Jurkat, Clone E6-1 (cell line): Measurements from ENCODE around the gene GPR31. TPM values are rescaled to one million over a fixed set of nuclear protein-coding genes. Genes with fewer than 3 reads are reported as not detected.
"Not testable (repeated sequence)": the region's sequence is repeated elsewhere in the genome, so short reads cannot be mapped to it uniquely, and the experiment has no call there.

Experiments
- DNase-seq: peaks from one replicate; pipeline ENCODE4 v3.0.0-alpha.2; 2011; ENCODE audit warnings: low read depth, low spot score
- H3K4me3 ChIP-seq: 2 replicates; pipeline ENCODE4 v1.5.1; 2011; ENCODE audit warnings: mild to moderate bottlenecking, low read length, control low read depth, moderate library complexity
- polyA plus RNA-seq: library from polyadenylated mRNA; unstranded; fragments of >200 nt; gene quantifications from one replicate; pipeline ENCODE4 v1.2.1, GENCODE V29; 2012; ENCODE audit warnings: missing spikeins; ENCODE audit not compliant: insufficient read length, insufficient read depth

GPR31 gene, protein sequence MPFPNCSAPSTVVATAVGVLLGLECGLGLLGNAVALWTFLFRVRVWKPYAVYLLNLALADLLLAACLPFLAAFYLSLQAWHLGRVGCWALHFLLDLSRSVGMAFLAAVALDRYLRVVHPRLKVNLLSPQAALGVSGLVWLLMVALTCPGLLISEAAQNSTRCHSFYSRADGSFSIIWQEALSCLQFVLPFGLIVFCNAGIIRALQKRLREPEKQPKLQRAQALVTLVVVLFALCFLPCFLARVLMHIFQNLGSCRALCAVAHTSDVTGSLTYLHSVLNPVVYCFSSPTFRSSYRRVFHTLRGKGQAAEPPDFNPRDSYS
- polyA plus RNA-seq = not detected

DNA sequence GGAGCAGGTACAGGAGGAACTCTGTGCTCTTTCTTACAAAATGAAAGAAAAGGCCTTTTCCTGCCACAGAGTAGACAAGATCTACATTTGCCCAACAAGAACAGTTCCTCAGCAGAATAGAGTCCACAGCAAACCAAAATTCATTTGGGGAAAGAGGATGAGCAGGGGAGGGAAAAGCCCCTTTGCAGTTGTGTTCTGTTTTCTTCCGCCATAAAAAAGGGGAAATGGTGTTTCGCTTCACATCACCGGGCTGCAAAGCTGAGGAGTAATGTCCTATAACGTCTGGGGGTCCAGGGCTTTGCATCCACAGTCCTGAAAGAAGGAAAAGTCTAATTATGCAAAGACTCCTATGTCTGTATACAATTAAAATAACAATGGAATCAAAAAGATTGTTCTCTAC lies at the start of gene GPR31:
Gene GPR31, minus strand, starts transcription at position 118 of the 400 bp plus-strand sequence. CDS start 149 bp downstream, outside the sequence.
- no peak within 1 kb of the TSS for H3K4me3 ChIP-seq
- no peak for DNase-seq

DNA sequence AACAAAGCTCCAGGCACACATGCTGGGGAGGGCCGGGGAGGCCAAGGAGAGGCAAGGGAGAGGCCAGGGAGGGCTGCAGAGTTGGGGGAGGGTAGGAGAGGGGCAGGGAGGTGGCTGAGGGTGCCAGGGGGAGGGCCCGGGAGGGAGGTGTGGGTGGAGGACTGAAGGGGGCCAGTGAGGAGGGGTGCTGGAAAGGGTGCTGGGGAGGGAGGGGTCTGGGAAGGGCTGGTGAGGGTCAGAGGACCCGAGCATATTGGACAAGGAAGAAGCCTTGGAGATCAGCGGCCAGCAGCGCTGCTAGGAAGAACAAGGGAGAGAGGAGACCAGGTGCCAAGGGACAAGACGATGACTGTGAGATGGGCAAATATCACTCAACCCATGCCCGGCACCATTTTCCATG lies 49.7 kb upstream of the GPR31 start:
- no peak overlapping the region for H3K4me3 ChIP-seq
- DNase-seq = no peak

- not testable (repeated sequence) for H3K4me3 ChIP-seq, DNase-seq
Observed at GRCh38 chr6:167205316-167205715, 47.5 kb upstream of the GPR31 start.

- DNase-seq, H3K4me3 ChIP-seq: not testable (repeated sequence)
Observed at GRCh38 chr6:167204059-167204348, 46.2 kb upstream of the GPR31 start.

GRCh38 chr6:167203261-167204058 lies 45.7 kb upstream of the GPR31 start:
- not testable (repeated sequence) for DNase-seq, H3K4me3 ChIP-seq

DNA sequence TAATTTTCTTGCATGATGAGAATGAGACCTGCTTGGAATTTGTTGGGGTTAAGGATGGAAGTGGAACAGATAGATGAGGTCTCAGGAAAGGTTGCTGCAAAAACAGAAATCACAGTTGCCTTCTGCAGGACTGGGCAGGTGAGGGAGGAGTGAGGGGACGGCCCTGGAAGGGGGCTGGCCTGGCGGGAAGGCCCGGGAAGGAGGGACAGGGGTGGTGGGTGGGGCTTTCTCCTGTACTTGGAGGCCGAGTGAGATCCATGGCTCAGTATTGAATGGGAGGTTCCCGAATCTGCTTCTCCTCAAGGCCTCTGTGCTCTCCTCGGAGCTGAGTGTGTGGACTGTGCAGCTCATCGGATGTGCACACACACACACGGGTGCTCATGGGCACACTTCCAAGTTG lies 44.8 kb upstream of the GPR31 start:
- DNase-seq, H3K4me3 ChIP-seq: not testable (repeated sequence)

- DNase-seq = no peak
- no peak overlapping the region for H3K4me3 ChIP-seq
Observed at GRCh38 chr6:167200806-167201205, 43.0 kb upstream of the GPR31 start.

DNA sequence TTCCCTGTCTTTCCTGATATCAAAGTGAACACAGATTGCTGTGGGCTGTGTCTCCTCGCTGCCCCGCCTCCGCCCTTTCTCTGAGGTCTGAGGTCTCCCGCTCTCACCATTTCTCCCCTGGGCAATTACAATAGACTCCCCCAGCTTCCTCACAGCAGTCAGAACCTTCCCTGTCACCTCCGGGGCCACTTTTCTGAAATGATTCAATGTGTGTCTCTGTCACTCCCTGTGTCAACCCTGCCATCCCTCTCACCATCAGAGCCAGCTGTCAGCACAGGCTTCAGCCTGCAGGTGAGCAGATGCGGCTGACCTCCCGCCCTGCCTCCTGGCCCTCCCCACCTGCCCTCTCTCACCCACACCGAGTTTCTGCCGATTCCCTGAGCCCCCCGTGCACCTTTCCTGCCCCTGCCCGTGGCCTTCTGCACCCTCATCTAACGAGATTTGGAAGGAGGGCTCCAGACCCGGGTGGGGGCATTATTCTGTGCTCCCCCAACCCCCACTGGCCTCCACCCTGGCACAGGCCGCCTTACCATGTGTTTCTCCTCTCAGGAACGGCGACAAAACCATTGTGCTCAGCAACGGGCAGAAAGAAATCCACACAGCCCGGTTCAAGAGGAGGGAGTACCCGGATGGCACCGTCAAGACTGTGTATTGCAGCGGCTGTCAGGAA lies 38.3 kb upstream of the GPR31 start:
- not testable (repeated sequence) for DNase-seq, H3K4me3 ChIP-seq

DNA sequence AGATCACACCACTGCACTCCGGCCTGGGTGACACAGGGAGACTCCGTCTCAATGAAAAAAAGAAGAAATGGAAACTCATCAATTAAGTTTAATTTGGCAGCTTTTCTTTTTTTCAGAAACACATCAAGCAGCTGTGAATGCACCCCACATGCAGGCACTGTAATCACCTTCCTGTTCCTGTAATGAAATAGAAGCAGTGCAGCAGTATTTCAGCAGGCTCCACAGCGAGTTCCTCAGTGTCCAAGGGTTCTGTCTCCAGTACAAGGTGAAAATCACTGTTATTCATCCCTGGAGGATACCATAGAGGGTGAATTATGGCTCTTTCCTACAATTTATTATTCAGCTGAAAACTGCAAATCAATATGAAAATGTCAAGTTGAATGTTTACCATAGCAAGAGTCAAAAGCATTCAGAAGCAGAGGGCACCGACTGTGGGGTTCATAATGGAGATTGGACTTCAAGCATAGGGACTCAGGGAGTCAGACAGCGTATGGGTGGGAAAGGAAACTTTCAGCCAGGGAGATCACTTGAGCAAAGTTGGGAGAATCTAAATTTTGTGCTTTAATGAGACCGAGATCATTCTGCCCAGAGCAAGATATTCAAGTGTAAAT lies 35.8 kb upstream of the GPR31 start:
- not testable (repeated sequence) for DNase-seq, H3K4me3 ChIP-seq

DNA sequence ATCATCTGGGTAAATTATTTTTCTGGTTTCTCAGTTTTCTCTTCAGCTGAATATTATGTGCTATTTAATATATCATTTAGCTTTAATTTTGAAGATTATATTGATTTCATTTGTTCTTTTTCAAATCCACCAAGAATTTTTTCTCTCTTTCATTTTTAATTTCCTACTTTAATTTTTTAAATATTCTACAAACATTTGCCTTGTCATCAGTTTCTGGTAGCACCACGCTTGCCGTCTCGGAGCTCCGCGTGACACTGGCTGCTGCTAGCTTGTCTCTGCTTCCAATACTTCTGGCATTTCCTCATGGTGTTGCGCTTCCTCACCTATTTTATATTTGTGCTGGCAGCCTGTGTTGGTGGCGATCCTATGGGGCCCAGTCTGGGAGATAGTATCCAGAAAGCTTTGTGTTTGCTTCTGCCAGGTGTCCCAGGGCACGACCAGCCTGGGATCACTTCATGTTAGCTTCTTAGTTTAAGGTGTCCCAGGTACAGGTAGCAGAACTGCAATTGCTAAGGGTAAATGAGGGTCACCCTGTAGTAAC lies 33.3 kb upstream of the GPR31 start:
- not testable (repeated sequence) for H3K4me3 ChIP-seq, DNase-seq

DNA sequence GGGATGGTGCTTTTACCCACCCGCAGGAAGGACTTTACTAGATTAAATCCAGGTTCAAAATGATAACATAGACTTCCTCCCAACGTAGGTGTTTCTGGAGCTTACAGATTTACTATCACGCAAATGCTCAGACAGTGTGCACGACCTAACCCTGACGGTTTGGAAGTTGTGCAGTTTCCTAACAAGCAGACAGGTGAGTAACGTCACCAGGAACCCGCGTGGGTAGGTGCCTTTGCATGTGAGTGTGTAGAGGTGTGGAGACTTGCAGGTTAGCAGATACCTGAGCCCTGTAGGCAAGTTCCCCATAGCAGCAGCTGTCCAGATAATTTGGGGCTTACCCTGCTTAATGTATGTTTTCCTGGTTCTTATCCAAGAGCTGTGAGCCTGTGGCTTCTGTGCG lies 29.5 kb upstream of the GPR31 start:
- not testable (repeated sequence) for H3K4me3 ChIP-seq, DNase-seq

GRCh38 chr6:167185101-167185500 lies 27.3 kb upstream of the GPR31 start:
- not testable (repeated sequence) for DNase-seq, H3K4me3 ChIP-seq

- DNase-seq, H3K4me3 ChIP-seq: not testable (repeated sequence)
Observed at GRCh38 chr6:167182913-167183314, 25.1 kb upstream of the GPR31 start.

DNA sequence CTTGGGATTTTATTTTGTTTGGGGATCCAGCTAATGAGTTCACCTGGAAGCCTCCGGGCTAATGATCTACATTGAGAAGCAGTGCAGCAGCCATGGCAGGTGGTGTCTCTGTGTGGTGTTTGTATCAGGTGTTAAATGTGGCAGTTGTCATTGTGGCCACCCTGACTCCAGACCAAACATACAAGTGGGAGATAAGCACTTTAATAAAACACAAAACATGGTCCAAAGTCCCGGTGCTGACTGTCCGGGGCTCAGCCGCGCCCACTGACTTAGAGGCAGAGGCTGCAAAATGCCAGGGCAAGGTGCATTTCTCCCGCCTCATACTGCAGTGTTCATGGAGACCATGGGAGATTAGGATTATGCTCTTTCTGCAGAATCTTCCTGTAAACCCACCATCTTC lies 23.6 kb upstream of the GPR31 start:
- not testable (repeated sequence) for H3K4me3 ChIP-seq, DNase-seq

GRCh38 chr6:167180086-167180485 lies 22.3 kb upstream of the GPR31 start:
- DNase-seq, H3K4me3 ChIP-seq: not testable (repeated sequence)

DNA sequence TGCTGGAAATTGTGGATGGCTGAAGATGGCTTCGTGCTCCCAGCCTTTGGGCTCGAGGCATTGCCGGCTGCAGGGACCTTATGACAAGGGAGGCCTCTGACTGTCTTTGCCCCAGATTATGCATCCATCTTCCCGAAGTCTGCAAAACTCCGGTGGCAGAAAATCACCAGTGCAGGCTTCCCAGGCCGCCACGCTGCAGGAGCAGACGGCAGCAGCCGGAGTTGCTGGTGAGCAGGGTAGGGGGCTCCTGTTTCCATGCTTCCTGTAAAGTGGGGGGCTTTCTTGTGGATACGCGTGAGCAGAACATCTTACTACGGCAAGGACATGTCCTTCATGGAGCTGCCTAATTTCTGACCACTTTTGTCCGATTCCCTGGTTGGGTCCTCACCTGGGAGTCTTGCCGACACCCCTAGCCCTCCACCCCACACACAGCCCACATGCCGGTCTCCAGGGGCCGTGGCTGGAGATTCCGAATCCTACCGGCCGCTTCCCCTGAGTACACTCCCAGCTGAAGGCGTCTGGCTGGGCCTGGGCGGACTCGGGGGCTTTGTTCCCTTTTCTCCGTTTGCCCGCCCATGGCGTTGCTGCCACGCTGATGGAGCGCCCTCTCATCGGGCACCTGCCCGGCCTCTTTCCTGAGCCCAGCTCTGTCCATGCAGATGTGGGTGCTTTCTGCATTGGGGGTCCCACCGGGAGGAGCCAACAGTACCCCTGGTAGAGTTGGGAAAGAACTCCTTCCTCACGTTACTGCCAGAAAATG lies 21.3 kb upstream of the GPR31 start:
- not testable (repeated sequence) for DNase-seq, H3K4me3 ChIP-seq

- not testable (repeated sequence) for DNase-seq, H3K4me3 ChIP-seq
Observed at GRCh38 chr6:167177271-167177670, 19.5 kb upstream of the GPR31 start.

DNA sequence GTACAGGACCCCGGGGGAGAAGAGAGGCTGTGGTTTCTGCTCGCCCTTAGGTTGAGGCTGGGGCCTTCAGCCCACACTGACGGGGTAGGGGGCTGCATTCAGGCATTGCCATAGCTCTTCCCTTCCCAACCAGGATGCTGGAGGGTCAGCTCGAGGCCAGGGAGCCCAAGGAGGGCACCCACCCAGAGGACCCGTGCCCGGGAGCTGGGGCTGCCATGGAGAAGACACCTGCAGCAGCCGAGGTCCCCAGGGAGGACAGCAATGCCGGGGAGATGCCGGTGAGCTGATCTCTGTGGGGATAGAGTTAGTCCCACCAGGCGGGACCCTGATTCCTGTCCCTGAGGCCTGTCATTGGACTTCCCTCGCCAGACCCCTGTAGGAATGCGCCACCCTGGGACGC lies 14.2 kb upstream of the GPR31 start:
- H3K4me3 ChIP-seq, DNase-seq: not testable (repeated sequence)
